HepG2 (cell line): Measurements from ENCODE around the gene PUDP. TPM values are rescaled to one million over a fixed set of nuclear protein-coding genes. Genes with fewer than 3 reads are reported as not detected.

Source experiments
- ATAC-seq: fragments of 200-7000 bp; cut with Tn5 transposase; 3 replicates; pipeline ENCODE4 v1.9.1; 2020; ENCODE audit warnings: mild to moderate bottlenecking, moderate library complexity
- BruUV-seq: library from RNA; stranded (reverse); fragments of 400-500 nt; replicated peaks from 2 replicates; lab custom pipeline; 2021; lab: Mats Ljungman, UMichigan
- CTCF ChIA-PET: fragments of 300-600 bp; formaldehyde crosslinking; extraction: SDS; loops from one replicate; lab custom pipeline; 2021; ENCODE audit warnings: low total read pairs, inconsistent platforms, low intra/inter-chr PET ratio; lab: Yijun Ruan, JAX
- POLR2A ChIA-PET: fragments of 350-600 bp; sonication (Branson Sonifier 250); formaldehyde crosslinking; loops from one replicate; lab custom pipeline; 2020; ENCODE audit warnings: antibody characterized with exemption, inconsistent platforms; lab: Yijun Ruan, JAX
- DNase-seq: peaks from one replicate; pipeline ENCODE4 v3.0.0-alpha.2; 2015; ENCODE audit warnings: low spot score
- FAIRE-seq: peaks from 3 replicates; lab custom pipeline; 2011; peaks lifted over from hg19 to GRCh38; lab: Jason Lieb, UNC
- H2AFZ ChIP-seq: one replicate; pipeline ENCODE4 v1.6.1; 2011; ENCODE audit warnings: low read length, inconsistent platforms
- H3K27ac ChIP-seq: fragments of 300-600 bp; 3 replicates; pipeline ENCODE4 v1.8.0; 2011; ENCODE audit warnings: mixed run types, mild to moderate bottlenecking, mixed read lengths, low read length, inconsistent platforms; ENCODE audit not compliant: insufficient read depth; ENCODE audit errors: extremely low read length
- H3K27me3 ChIP-seq, 2 experiments: fragments of 200-600 bp in 1 of 2; 2 replicates in 1 of 2; 3 replicates in 1 of 2; pipeline versions ENCODE4 v1.6.0 to v1.8.0; 2011; ENCODE audit warnings: low read length in 2 of 2, mild to moderate bottlenecking in 2 of 2, moderate library complexity in 2 of 2, inconsistent platforms in 1 of 2; ENCODE audit not compliant: insufficient read depth in 2 of 2, control insufficient read depth in 1 of 2
- H3K36me3 ChIP-seq, 2 experiments: fragments of 200-600 bp in 1 of 2; replicated peaks in 1 of 2; 2 replicates in 1 of 2; 3 replicates in 1 of 2; pipeline versions ENCODE4 v1.5.1 to v1.8.0; 2011; ENCODE audit warnings: low read length in 2 of 2, inconsistent platforms in 1 of 2; ENCODE audit not compliant: insufficient read depth in 2 of 2, control insufficient read depth in 1 of 2
- H3K4me1 ChIP-seq: 2 replicates; pipeline ENCODE4 v1.5.1; 2012; ENCODE audit warnings: low read length, inconsistent platforms; ENCODE audit not compliant: insufficient read depth
- H3K4me2 ChIP-seq: 2 replicates; pipeline ENCODE4 v1.6.0; 2011; ENCODE audit warnings: low read depth, low read length, inconsistent platforms
- H3K4me3 ChIP-seq, 3 experiments: fragments of 200-600 bp in 1 of 3; sonication (generic), shearing (Covaris generic) in 1 of 3; replicated peaks in 1 of 3; 2 replicates each; pipeline ENCODE4 v1.5.1; 2011 to 2016; ENCODE audit warnings: low read length in 3 of 3, inconsistent platforms in 2 of 3, low read depth in 2 of 3, mild to moderate bottlenecking in 2 of 3, control low read depth in 1 of 3, mixed read lengths in 1 of 3; ENCODE audit not compliant: insufficient read depth in 1 of 3
- H3K79me2 ChIP-seq: one replicate; pipeline ENCODE4 v1.6.1; 2011; ENCODE audit warnings: low read length, inconsistent platforms; ENCODE audit not compliant: insufficient read depth
- H3K9ac ChIP-seq: 2 replicates; pipeline ENCODE4 v1.6.0; 2011; ENCODE audit warnings: mild to moderate bottlenecking, low read depth, low read length, inconsistent platforms; ENCODE audit not compliant: insufficient read depth
- H3K9me3 ChIP-seq: 2 replicates; pipeline ENCODE4 v1.5.1; 2012; ENCODE audit warnings: mild to moderate bottlenecking, low read length
- H4K20me1 ChIP-seq: 2 replicates; pipeline ENCODE4 v1.6.0; 2011; ENCODE audit warnings: inconsistent platforms, mild to moderate bottlenecking, low read length, moderate library complexity; ENCODE audit not compliant: insufficient read depth
- AFF4 ChIP-seq: sonication (generic); formaldehyde crosslinking; IDR thresholded peaks from 2 replicates; pipeline ENCODE4 v1.4.0; 2020; ENCODE audit warnings: missing genetic modification reagents
- ATM ChIP-seq: fragments of 450-650 bp; IDR thresholded peaks from 2 replicates; pipeline ENCODE4 v1.7.1; 2017; ENCODE audit warnings: mild to moderate bottlenecking, borderline replicate concordance
- ETV5 ChIP-seq: IDR thresholded peaks from 2 replicates; pipeline ENCODE4 v1.6.1; 2018; ENCODE audit warnings: missing biosample characterization, missing genetic modification reagents, inconsistent platforms, borderline replicate concordance
- RBAK ChIP-seq: sonication (generic); formaldehyde crosslinking; IDR thresholded peaks from 2 replicates; pipeline ENCODE4 v1.5.1; 2020; ENCODE audit warnings: mild to moderate bottlenecking, missing genetic modification reagents
- REXO4 ChIP-seq: sonication (generic); formaldehyde crosslinking; IDR thresholded peaks from 2 replicates; pipeline ENCODE4 v1.8.0; 2022; ENCODE audit warnings: missing genetic modification reagents, mild to moderate bottlenecking, borderline replicate concordance
- SRSF1 ChIP-seq: fragments of 200-400 bp; formaldehyde crosslinking; optimal IDR thresholded peaks from 2 replicates; pipeline ENCODE3; 2017; ENCODE audit warnings: mild to moderate bottlenecking, low read depth, low read length, moderate library complexity
- ZBED4 ChIP-seq: sonication (generic); formaldehyde crosslinking; IDR thresholded peaks from 2 replicates; pipeline ENCODE4 v1.4.0; 2020; ENCODE audit warnings: missing genetic modification reagents, borderline replicate concordance
- ZNF260 ChIP-seq: sonication (generic); formaldehyde crosslinking; IDR thresholded peaks from 2 replicates; pipeline ENCODE4 v1.4.0; 2020; ENCODE audit warnings: missing genetic modification reagents, low read depth, mild to moderate bottlenecking, borderline replicate concordance
- ZNF296 ChIP-seq: sonication (generic); formaldehyde crosslinking; conservative IDR thresholded peaks from 2 replicates; pipeline ENCODE4 v1.5.0; 2020; ENCODE audit warnings: mild to moderate bottlenecking, missing genetic modification reagents
- ZNF350 ChIP-seq: sonication (generic); formaldehyde crosslinking; IDR thresholded peaks from 2 replicates; pipeline ENCODE4 v1.4.0; 2020; ENCODE audit warnings: mild to moderate bottlenecking, low read depth, missing genetic modification reagents, borderline replicate concordance
- ZNF512B ChIP-seq: sonication (generic); formaldehyde crosslinking; IDR thresholded peaks from 2 replicates; pipeline ENCODE4 v1.5.1; 2020; ENCODE audit warnings: missing genetic modification reagents, mild to moderate bottlenecking, borderline replicate concordance
- ZNF629 ChIP-seq: sonication (generic); formaldehyde crosslinking; conservative IDR thresholded peaks from 2 replicates; pipeline ENCODE4 v1.5.0; 2020; ENCODE audit warnings: missing genetic modification reagents
- ZNF7 ChIP-seq: IDR thresholded peaks from 2 replicates; pipeline ENCODE4 v1.6.1; 2016; ENCODE audit warnings: missing biosample characterization, missing genetic modification reagents
- ZSCAN31 ChIP-seq: sonication (generic); formaldehyde crosslinking; IDR thresholded peaks from 2 replicates; pipeline ENCODE4 v1.5.0; 2020; ENCODE audit warnings: low read depth, mild to moderate bottlenecking, missing genetic modification reagents
- WGBS: methylation state at CpG from one replicate; pipeline ENCODE4 v1.1.6; 2017; ENCODE audit warnings: low lambda C conversion rate; 5-methylcytosine and 5-hydroxymethylcytosine counted together
- in situ Hi-C: cut with HindIII; loops from 2 replicates; pipeline ENCODE4 v1.10.0; 2017; ENCODE audit warnings: low pct_unique_long_range_greater_than_20kb; ENCODE audit not compliant: extremely low pct_ligation_motif_present
- intact Hi-C: fragments of 100-400 bp; cut with micrococcal nuclease; formaldehyde crosslinking; loops from one replicate; pipeline ENCODE4 v1.10.0; 2022; ENCODE audit not compliant: unreplicated experiment
- polyA plus RNA-seq, 8 experiments: library from polyadenylated mRNA; depleted of rRNA in 3 of 8; stranded (reverse) in 7 of 8; unstranded in 1 of 8; fragments of >200 nt; fragmentation: Illumina TruSeq in 4 of 8; extraction: Trizol in 4 of 8; gene quantifications; 2 replicates each; pipeline versions ENCODE4 v1.2.1 to v1.2.3, GENCODE V29; 2011 to 2016; ENCODE audit warnings: low read depth in 4 of 8, missing spikeins in 1 of 8, mixed read lengths in 1 of 8; ENCODE audit not compliant: insufficient read depth in 1 of 8
- total RNA-seq, 5 experiments: library from RNA; depleted of rRNA; stranded (reverse); fragments of >200 nt; fragmentation: Illumina TruSeq; extraction: Trizol; gene quantifications; 2 replicates each; pipeline ENCODE4 v1.2.3, GENCODE V29; 2016; ENCODE audit warnings: low read depth in 1 of 5

Gene PUDP
- total and polyA plus RNA-seq, 2 of the 13 experiments (the other 11 are each of a cell fraction or from before 2014, with no cell fraction given): 7.5 to 23.5 TPM

GRCh38 chrX:7153231-7153630 is 5.3 kb upstream of the PUDP start:
- peaks cover 6% of the 10 kb centered on the region for H3K4me1 ChIP-seq
- CTCF ChIA-PET: no interaction called here
- no peaks in the 10 kb centered on the region for H3K36me3 ChIP-seq
- no peaks in the 10 kb centered on the region; a peak in 1 of 5 replicates for H3K27me3 ChIP-seq
- H3K79me2 ChIP-seq: no peaks in the 10 kb centered on the region
- TF ChIP-seq ETV5: no peak
- TF ChIP-seq SRSF1: no peak
- TF ChIP-seq ZNF7 (CRISPR knock-in tag): no peak
- no peak for TF ChIP-seq ZBED4
- no peak for TF ChIP-seq ZNF512B (CRISPR knock-in tag)
- no peak for TF ChIP-seq ZNF260 (CRISPR knock-in tag)
- TF ChIP-seq ZNF350 (CRISPR knock-in tag): no peak
- TF ChIP-seq ZNF296 (CRISPR knock-in tag): no peak
- TF ChIP-seq ZSCAN31: no peak
- TF ChIP-seq REXO4 (CRISPR knock-in tag): no peak
- TF ChIP-seq AFF4: no peak
- no peak for TF ChIP-seq ATM
- no peak for TF ChIP-seq ZNF629 (CRISPR knock-in tag)
- no peak for TF ChIP-seq RBAK (CRISPR knock-in tag)
- intact Hi-C loops (no loop called here), in situ Hi-C loops (no loop called here)
- no peak overlapping the region for H3K4me2 ChIP-seq
- H3K9me3 ChIP-seq: no peaks in the 10 kb centered on the region
- H3K4me3 ChIP-seq: no peak overlapping the region
- POLR2A ChIA-PET: no interaction called here
- H3K9ac ChIP-seq: no peak overlapping the region
- H2AFZ ChIP-seq: no peak overlapping the region
- no peaks in the 10 kb centered on the region for H4K20me1 ChIP-seq
- no peak for ATAC-seq
- H3K27ac ChIP-seq: no peak overlapping the region
- no TSS peak for BruUV-seq
- WGBS: 83% methylated on average over 2 of the region's 2 CpGs
- DNase-seq: no peak
- no peak for FAIRE-seq
